ENCODE data around the gene PCYT1A. TPM values are rescaled to one million over a fixed set of nuclear protein-coding genes. Genes with fewer than 3 reads are reported as not detected.

The PCYT1A gene
- total RNA-seq: 88.5 and 117 TPM in 2 replicates

GRCh38 chr3:196287440-196288140, at the start of gene PCYT1A:
Gene PCYT1A (minus strand): TSS chr3:196287726. CDS start chr3:196270531, 17,195 bp downstream.

GRCh38 chr3:196317687-196318467, 30.4 kb upstream of the PCYT1A start, which contains the start of gene DYNLT2B:
Gene DYNLT2B (minus strand): TSS chr3:196318240. CDS start chr3:196318152, 88 bp downstream.

GRCh38 chr3:196216089-196216564, 71.4 kb downstream of the PCYT1A start, which contains the start of gene SLC51A:
Gene SLC51A (plus strand): TSS chr3:196216534. CDS start chr3:196216713, 179 bp downstream.

GRCh38 chr3:196210673-196211556, 76.6 kb downstream of the PCYT1A start, which contains the start of gene ZDHHC19:
Gene ZDHHC19 (minus strand): TSS chr3:196211400. CDS start chr3:196211315, 85 bp downstream.

Small RNAs within 50 kb of the gene (small RNA-seq; reads per million reads assigned to genes)
- gene AC069257.2 (not detected), gene RF00019 (not detected)

Other genes starting within 250 kb of the PCYT1A start
- 161 and 195 TPM in 2 replicates for gene TFRC, start 205.6 kb downstream of the PCYT1A start, total RNA-seq
- gene ZDHHC19, start 76.3 kb downstream of the PCYT1A start, total RNA-seq: not detected in 2 replicates
- gene SLC51A, start 71.2 kb downstream of the PCYT1A start, total RNA-seq: not detected in 2 replicates
- 7.8 and 9.0 TPM in 2 replicates for gene DYNLT2B, start 30.5 kb upstream of the PCYT1A start, total RNA-seq
- gene TM4SF19, start 50.7 kb upstream of the PCYT1A start, total RNA-seq: not detected in 2 replicates
- 21.9 and 23.8 TPM in 2 replicates for gene UBXN7, start 144.7 kb upstream of the PCYT1A start, total RNA-seq
- 20.3 and 27.0 TPM in 2 replicates for gene RNF168, start 216.0 kb upstream of the PCYT1A start, total RNA-seq
- not detected in 2 replicates for gene SMCO1, start 227.6 kb upstream of the PCYT1A start, total RNA-seq